HUDEP-2 (cell line): ENCODE measurements around the gene UBAC2.

Experiments
- DNase-seq, 76 experiments: peaks; one replicate each; lab custom pipeline; 2025; ENCODE audit not compliant: unreplicated experiment in 76 of 76; lab: John Stamatoyannopoulos, UW

Gene UBAC2

GRCh38 chr13:99370481-99371275 is 170.0 kb downstream of the UBAC2 start:
- no peak for DNase-seq

GRCh38 chr13:99371956-99372355 is 171.3 kb downstream of the UBAC2 start:
- no peak for DNase-seq

DNA sequence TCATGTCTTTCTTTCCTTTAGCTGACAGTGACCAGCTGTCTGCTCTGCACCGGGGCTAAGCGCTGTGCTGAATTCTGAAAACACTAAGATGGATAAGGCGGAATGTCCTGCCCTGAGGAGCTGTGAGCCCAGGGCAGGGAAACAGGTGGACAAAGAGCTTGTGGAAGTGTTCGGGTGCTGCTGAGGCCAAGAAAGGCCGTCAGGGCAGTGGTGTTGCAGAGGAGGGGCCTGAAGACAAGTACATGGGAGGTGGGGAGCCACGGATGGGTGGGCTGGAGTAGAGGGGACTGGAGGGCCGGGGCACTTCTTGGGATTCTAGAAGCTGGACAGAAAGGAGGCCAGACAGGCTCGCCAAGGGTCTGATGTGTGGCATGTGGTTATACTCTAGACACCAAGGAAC is 172.8 kb downstream of the UBAC2 start:
- DNase-seq = no peak

DNA sequence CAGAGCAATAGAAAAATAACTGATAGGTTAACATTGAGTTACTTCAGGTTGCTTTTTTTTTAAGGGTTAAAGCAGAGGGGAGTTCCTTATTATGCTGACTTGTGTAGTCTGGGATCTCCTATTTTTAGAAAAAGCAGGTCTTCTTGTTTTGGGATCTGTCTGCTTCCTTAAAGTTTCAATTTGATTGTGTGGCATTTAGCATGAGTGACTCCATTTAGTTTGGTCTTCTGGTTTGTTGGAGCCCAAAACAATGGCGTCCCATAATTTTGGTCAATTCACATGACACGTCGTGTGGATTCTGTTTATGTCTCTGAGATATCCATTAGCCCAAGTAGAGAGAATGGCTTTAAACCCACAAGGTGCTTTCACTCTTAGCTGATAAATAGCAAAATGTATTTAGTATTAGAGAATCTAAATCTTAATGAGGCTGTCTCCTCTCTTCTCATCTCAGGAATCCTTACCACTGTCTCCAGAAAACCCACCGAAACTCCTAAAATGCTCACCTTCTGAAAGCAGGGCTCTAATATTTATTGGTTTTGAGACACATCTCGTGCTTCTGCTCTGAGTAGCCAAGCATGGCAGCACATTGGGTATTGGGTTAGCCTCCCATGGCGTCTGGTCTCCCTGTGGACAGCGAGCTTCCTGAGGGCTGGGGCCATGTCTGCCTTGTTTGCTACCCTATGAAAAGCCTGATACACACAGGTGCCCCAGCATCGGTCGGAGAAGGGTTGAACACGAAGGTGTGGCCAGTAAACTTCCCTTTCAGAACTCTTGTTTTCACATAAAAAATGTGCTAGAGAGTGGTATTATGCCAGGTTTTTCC is 173.7 kb downstream of the UBAC2 start:
- no peak for DNase-seq

DNA sequence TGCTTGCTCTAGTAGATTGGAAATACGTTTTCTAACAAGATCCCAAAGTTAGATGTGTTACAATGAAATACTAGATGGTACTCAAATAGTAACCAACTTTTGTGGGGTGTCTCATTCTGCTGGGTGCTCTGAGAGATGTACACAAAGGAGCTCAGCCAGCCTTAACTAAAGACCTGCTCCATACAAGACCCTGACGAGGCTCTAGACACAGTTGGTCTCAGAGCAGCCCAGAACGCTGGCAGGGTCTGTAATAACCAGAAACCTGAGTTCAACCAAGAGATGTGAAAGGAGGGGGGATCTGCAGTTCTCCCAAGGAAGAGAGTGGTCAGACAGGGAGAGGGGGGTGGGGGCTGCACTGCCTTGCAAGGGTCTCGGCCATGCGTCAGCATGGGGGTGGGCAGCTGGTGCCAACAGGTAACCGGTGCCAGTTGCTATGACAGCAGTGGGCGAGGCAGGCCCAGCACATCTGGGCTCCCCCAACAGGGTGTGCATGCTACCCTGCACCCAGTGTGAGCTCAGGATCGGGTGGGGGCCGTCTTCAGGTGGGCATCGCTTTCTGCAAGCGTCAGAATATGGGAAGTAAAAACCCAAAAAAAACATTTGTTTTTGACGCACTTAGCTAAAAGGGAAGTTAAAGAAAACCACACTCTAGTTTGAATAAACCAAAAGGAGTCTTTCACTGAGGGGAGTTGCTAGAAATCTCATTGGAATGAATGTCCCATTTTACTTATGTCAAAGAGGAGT is 174.5 kb downstream of the UBAC2 start:
- no peak for DNase-seq

DNA sequence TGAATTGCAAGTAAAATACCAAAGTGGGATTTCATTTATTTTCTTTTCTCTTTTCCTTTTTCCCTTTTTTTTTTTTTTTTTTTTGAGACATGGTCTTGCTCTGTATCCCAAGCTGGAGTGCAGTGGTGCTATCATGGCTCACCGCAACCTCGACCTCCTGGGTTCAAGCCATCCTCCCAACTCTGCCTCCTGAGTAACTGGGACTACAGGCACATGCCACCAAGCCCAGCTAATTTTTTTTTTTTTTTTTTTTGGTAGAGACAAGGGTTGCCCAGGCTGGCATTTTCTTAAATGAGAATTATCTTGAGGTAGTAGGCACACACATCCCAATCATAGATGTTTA is 175.1 kb downstream of the UBAC2 start:
- DNase-seq = no peak

GRCh38 chr13:99376132-99376531 is 175.5 kb downstream of the UBAC2 start:
- no peak for DNase-seq

DNA sequence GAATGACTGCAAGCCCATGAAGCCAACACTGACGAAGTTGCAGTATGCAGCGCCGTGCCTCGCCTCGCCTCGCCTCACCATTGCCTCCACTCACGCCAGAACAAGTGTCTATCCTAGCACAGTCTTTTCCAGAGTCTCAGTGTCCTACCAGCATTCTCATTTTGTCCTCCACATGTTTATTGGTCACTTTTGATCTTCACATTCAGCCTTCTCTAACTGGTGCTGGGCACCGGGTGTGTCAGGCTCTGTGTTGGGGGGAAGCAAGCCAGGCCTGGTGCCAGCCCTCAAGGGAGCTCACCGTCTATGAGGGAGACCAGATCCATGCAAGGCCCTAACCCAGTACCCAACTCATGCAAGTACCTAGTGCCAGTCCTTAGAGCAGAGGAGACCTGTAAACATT is 176.3 kb downstream of the UBAC2 start:
- DNase-seq = no peak

DNA sequence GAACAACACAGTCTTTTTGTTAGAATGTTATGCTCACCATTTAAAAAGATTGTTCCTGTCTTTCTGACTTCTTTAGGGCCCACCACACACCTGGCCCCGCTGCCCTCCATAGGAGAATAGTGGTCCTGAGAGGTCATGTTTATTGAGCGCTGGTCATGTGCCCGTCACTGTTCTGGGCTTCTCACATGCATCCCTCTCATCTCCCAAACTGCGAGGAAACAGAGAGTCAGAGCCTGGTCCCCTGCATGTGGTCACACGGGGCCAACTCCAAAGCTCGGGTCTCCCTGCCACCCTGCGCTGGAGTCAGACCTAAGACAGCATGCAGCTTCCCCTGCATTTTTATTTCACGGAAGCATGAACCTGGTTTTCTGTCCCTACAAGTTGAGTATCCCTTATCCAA is 177.0 kb downstream of the UBAC2 start:
- no peak for DNase-seq

DNA sequence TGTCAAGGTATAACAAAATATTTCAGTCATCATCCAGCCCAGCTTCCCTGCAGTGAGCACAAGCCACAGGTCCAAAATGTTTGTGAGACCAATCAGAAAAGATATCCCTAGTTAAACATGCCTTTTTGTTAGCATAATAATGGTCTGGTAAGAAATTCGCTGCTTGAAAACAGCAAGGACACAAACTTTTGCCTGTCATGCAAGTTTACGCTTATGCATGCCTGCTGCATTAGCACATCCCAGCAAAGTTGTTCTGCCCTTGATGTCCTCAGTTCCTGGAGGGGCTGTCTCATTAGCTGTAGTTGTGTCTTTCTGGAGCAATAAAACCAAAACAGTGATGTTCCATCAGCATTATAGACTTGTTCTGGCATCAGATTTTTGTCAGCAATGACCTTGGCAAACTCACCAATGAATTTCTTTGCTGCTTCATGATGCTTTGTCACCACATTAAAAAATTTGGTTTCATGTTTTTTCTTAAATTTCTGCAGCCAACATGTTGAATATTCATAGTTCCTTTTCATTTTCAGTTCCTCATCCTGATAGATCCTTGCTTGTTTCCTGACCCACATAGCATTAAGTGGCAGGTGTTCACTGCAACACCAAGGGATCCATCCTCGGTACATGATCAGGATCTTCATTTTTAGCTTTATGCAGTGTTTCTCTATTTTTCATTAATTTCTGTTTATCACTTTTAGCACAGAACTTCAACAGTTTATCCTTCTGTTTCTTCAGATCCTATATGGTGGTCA is 178.5 kb downstream of the UBAC2 start:
- DNase-seq = no peak

GRCh38 chr13:99379856-99380801 is 179.5 kb downstream of the UBAC2 start:
- no peak for DNase-seq

DNA sequence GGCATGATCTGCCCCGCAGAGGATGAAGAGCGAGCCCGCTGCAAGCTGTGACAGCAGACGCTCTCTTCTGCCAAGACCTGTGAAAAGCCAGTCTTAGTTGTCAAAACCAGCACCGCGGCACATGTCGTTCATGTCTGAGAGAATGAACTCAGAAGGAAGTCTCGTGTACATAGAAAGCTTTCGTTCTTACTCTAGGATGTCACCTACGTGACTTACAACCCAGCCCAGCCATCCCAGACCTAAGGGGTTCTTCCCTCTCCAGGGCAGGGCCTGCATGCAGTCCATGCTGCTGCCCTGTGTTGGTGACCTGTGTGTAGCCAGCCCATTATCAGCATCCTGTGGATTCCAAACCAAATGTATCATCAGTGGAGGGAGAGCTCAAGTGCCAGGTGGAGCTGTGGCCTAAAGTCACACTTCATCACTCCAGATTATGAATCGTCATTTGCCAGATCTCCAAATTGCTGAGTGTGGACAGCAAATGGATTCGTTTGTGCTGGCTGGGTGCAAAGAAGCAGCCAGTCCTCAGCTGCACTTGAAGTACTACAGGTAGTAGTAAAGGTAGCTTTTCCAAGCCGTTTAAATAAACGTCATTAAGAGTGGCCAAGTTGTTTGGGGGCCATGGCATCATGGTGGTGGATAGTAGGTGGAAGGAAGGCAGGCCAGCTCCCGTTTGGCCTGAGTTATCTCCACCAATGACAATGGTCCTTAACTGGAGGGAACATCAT is 180.4 kb downstream of the UBAC2 start:
- DNase-seq = no peak

- DNase-seq = no peak
Observed at GRCh38 chr13:99381766-99382165, 181.1 kb downstream of the UBAC2 start.

DNA sequence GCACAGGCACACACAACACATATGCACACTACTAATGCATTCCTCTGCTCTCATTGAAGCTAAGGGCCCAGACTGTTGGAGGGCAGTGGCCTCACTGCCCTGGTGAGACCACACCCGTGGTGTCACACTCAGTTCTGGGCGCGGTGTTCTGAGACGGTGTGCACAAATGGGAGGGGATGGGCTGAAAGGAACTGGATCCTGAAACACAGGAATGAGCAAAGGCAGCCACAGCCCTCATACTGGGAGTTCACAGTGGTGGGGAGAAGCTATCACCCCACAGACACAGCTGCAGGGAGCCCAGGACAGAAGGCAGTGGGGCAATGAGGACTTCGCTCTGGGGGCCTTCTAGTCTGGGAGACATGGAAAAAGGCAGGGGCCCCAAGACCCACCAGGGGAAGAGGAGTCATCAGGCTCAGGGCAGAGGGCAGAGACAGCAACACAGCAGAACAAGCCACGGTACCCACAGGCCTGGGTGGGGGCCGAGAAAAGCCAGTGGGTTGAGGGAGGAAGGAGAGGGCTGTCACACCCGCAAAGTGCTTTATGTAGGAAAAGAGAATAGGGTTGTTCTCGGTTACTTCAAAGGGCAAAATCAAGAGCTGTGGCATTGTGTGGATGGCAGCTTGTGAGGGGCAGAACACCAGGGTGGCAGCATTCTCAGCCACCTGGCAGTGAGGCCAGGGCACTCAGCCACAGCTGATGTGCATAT is 181.9 kb downstream of the UBAC2 start:
- DNase-seq = peak in 20 of 76 experiments; percentile 2 to 31 (median 8)

DNA sequence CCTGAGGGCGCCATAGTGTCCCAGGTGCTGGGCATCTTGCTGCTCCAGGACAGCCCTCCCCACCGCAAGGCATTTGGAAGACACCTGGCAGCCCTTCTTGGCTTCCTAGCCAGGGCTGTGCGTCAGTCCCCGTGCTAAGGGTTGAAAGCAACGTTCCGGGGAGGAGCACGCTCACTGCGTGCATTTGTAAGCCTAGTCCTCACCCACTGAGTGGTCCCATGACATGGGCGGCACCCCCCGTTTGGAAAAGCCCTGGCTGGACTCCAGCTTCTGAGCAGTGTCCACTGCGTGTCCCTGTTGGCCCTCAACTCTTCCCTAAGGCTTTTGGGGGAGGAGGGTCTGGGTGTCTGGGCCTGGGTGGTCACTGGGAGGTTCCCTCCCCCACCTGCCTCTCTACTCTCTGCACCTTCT is 182.9 kb downstream of the UBAC2 start:
- no peak for DNase-seq

DNA sequence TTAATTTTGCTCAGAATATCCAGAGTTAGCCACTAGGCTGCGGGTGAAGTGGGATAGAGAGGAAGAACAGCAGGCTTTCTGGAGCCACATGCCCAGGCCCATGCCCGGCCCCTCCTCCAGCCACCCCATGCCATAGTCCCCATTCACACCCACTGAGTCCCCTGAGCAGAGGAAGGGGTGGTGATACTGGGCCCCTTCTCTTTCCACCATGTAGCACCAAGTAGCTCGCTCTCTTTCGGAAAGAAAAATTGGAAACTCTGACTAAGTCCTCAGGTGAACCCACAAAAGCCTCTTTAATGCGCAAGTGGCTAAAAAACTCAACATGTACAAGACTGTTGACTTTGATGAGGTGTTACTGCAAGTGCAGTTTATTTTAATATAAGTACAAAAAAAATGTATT is 183.3 kb downstream of the UBAC2 start:
- no peak for DNase-seq

- no peak for DNase-seq
Observed at GRCh38 chr13:99384468-99384867, 183.8 kb downstream of the UBAC2 start.

DNA sequence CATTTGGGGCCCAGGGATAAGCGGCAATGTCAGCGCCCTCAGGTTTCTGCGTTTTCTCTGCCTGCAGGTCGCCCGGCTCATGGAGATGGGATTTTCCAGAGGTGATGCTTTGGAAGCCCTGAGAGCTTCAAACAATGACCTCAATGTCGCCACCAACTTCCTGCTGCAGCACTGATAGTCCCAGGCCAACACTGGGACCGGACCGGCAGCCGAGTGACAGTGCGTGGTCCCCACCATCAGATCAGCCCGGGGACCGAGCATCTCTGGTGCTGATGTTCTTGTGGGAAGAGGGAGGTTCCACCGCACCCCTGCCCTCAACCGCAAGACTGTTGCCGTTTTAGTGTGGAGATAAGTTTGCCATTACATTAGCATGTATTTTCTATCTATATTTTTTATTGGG is 184.5 kb downstream of the UBAC2 start:
- no peak for DNase-seq
